ENCODE data around the gene TOP2A. TPM values are rescaled to one million over a fixed set of nuclear protein-coding genes. Genes with fewer than 3 reads are reported as not detected.

The TOP2A gene
- total and polyA plus RNA-seq, 9 of the 15 experiments (the other 6 are each of a cell fraction or from before 2014, with no cell fraction given) = 133 to 347 (median 259) TPM

GRCh38 chr17:40340880-40341807, 76.6 kb downstream of the TOP2A start (continued):
- TF ChIP-seq NKRF (IDR thresholded peaks at IDR 0.05; ENCODE audit: borderline replicate concordance) (no peak), NFYB (IDR thresholded peaks at IDR 0.05; ENCODE audit: extremely low read depth, insufficient read length) (no peak), ZBTB43 (CRISPR knock-in tag; IDR thresholded peaks at IDR 0.05) (no peak), GTF2E2 (tag; IDR thresholded peaks at IDR 0.05) (no peak), ZNF175 (CRISPR knock-in tag; IDR thresholded peaks at IDR 0.05; ENCODE audit: low read depth) (no peak), KDM5B (IDR thresholded peaks at IDR 0.05; ENCODE audit: insufficient replicate concordance, low read depth, low read length) (peak; percentile 17), ATF7 (IDR thresholded peaks at IDR 0.05) (peak; percentile 96), CREB3L1 (IDR thresholded peaks at IDR 0.05; ENCODE audit: borderline replicate concordance, low read depth) (peak; percentile 79; the same call in 1 of the 2 replicates), FOS (IDR thresholded peaks at IDR 0.05; ENCODE audit: extremely low read depth, insufficient read length) (no peak), SOX6 (IDR thresholded peaks at IDR 0.05) (peak; percentile 53), ZNF77 (CRISPR knock-in tag; IDR thresholded peaks at IDR 0.05) (no peak), SUPT5H (IDR thresholded peaks at IDR 0.05) (no peak), ETV6 (IDR thresholded peaks at IDR 0.05; ENCODE audit: borderline replicate concordance in 1 of 2, low read depth in 2 of 2, low read length in 1 of 2) (no peak), ETV6 (CRISPR knock-in tag; IDR thresholded peaks at IDR 0.05; ENCODE audit: borderline replicate concordance) (no peak), TBL1XR1 (IDR thresholded peaks at IDR 0.05; ENCODE audit: low read length in 2 of 2) (peak in 1 of 2 experiments; percentile 78; a peak in 1 of 4 replicates), MEF2D (tag; conservative IDR thresholded peaks at IDR 0.05; ENCODE audit: low read depth) (no peak), MYNN (IDR thresholded peaks at IDR 0.05) (no peak), MYNN (CRISPR knock-in tag; IDR thresholded peaks at IDR 0.05) (no peak), TSC22D4 (tag; IDR thresholded peaks at IDR 0.05) (no peak)
- TF ChIP-seq, protein P1, sequence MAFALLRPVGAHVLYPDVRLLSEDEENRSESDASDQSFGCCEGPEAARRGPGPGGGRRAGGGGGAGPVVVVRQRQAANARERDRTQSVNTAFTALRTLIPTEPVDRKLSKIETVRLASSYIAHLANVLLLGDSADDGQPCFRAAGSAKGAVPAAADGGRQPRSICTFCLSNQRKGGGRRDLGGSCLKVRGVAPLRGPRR (CRISPR knock-in tag; IDR thresholded peaks at IDR 0.05) = no peak
